ENCODE results near the gene STOM. TPM values are rescaled to one million over a fixed set of nuclear protein-coding genes. Genes with fewer than 3 reads are reported as not detected.

The STOM gene
- polyA plus RNA-seq, 1 of the 3 experiments (the other 2 are of a cell fraction), result 40.5 TPM

- ChIA-PET POLR2A (no interaction called here), CTCF (interaction anchor here (14.0 kb wide), 1 partner anchor 70 kb away, joined by 128 read pairs; no protein-coding TSS in a partner anchor)
- Histone ChIP-seq H3K9ac (no peak overlapping the region), H3K79me2 (ENCODE audit: insufficient read depth) (no peaks in the 10 kb centered on the region), H3K9me3 (no peaks in the 10 kb centered on the region), H3K4me2 (no peak overlapping the region), H3K4me3 (ENCODE audit: low read depth in 2 of 2, low read length in 1 of 2) (no peak overlapping the region), H3K27ac (ENCODE audit: low read depth in 2 of 2, low read length in 1 of 2) (no peak overlapping the region), H3K36me3 (replicated peaks in 1 of 2; ENCODE audit: control insufficient read depth in 1 of 2, insufficient read depth in 2 of 2, low read length in 1 of 2) (no peaks in the 10 kb centered on the region), H4K20me1 (ENCODE audit: insufficient read depth) (no peaks in the 10 kb centered on the region), H3K27me3 (ENCODE audit: insufficient read depth) (no peaks in the 10 kb centered on the region), H3K4me1 (ENCODE audit: control insufficient read depth in 1 of 2, insufficient read depth in 2 of 2, low read depth in 1 of 2, low read length in 1 of 2) (peaks cover 0 to 13% of the 10 kb centered on the region in 2 experiments; a peak in 1 of 4 replicates), H3K9me2 (no peaks in the 10 kb centered on the region), H2AFZ (ENCODE audit: low read depth) (no peak overlapping the region), H3F3A (replicated peaks; ENCODE audit: insufficient read depth) (peaks cover 11% of the 10 kb centered on the region)
- TF ChIP-seq RFX5 (IDR thresholded peaks at IDR 0.05; ENCODE audit: low read length), result no peak
- DNase-seq, result no peak
- 78% methylated on average over 1 of the region's 1 CpG for WGBS (ENCODE audit: low lambda C conversion rate)
Observed at GRCh38 chr9:121390372-121390771, 20.3 kb upstream of the STOM start.

GRCh38 chr9:121388140-121388905 is 18.3 kb upstream of the STOM start:
- H3K79me2 ChIP-seq (ENCODE audit: insufficient read depth), result no peaks in the 10 kb centered on the region
- no peak overlapping the region for H3K9ac ChIP-seq
- no peaks in the 10 kb centered on the region for H4K20me1 ChIP-seq (ENCODE audit: insufficient read depth)
- ChIA-PET CTCF (interaction anchor here (1.2 to 14.0 kb wide), 4 partner anchors 11 to 68 kb away, joined by 3 to 128 read pairs (median 14); no protein-coding TSS in a partner anchor), POLR2A (no interaction called here)
- H3K9me3 ChIP-seq, result no peaks in the 10 kb centered on the region
- no peaks in the 10 kb centered on the region for H3K27me3 ChIP-seq (ENCODE audit: insufficient read depth)
- no peaks in the 10 kb centered on the region for H3K36me3 ChIP-seq (replicated peaks in 1 of 2; ENCODE audit: control insufficient read depth in 1 of 2, insufficient read depth in 2 of 2, low read length in 1 of 2)
- no peak overlapping the region for H3K4me2 ChIP-seq
- 0 out of 2 replicates have a peak overlapping the region, but pooled peaks have one; percentile 23 for H2AFZ ChIP-seq (ENCODE audit: low read depth)
- H3K9me2 ChIP-seq, result no peaks in the 10 kb centered on the region
- peaks cover 6% of the 10 kb centered on the region for H3F3A ChIP-seq (replicated peaks; ENCODE audit: insufficient read depth)
- peak; percentile 22; the same call in 1 of the 2 replicates for TF ChIP-seq NFIC (IDR thresholded peaks at IDR 0.05; ENCODE audit: borderline replicate concordance)
- TF ChIP-seq JUND (IDR thresholded peaks at IDR 0.05), result no peak
- no peak for DNase-seq
- peak overlapping the region in 1 of 2 experiments; percentile 34; a peak in 2 of 4 replicates for H3K27ac ChIP-seq (ENCODE audit: low read depth in 2 of 2, low read length in 1 of 2)
- WGBS (ENCODE audit: low lambda C conversion rate), result 81% methylated on average over 4 of the region's 4 CpGs
- peaks cover 0 to 8% of the 10 kb centered on the region in 2 experiments; a peak in 1 of 4 replicates for H3K4me1 ChIP-seq (ENCODE audit: control insufficient read depth in 1 of 2, insufficient read depth in 2 of 2, low read depth in 1 of 2, low read length in 1 of 2)
- H3K4me3 ChIP-seq (ENCODE audit: low read depth in 2 of 2, low read length in 1 of 2), result no peak overlapping the region

GRCh38 chr9:121386442-121387175 is 16.6 kb upstream of the STOM start:
- H3K4me2 ChIP-seq, result no peak overlapping the region
- no peak overlapping the region for H3K4me3 ChIP-seq (ENCODE audit: low read depth in 2 of 2, low read length in 1 of 2)
- H3K79me2 ChIP-seq (ENCODE audit: insufficient read depth), result no peaks in the 10 kb centered on the region
- POLR2A ChIA-PET, result no interaction called here
- TF ChIP-seq NRF1 (IDR thresholded peaks at IDR 0.05; ENCODE audit: low read depth, low read length), result no peak
- TF ChIP-seq MEF2A (IDR thresholded peaks at IDR 0.05; ENCODE audit: borderline replicate concordance, low read depth), result no peak
- no peak for TF ChIP-seq SMC3 (IDR thresholded peaks at IDR 0.05; ENCODE audit: low read depth, low read length)
- no peaks in the 10 kb centered on the region for H3K36me3 ChIP-seq (replicated peaks in 1 of 2; ENCODE audit: control insufficient read depth in 1 of 2, insufficient read depth in 2 of 2, low read length in 1 of 2)
- H3K9me3 ChIP-seq, result no peaks in the 10 kb centered on the region
- H3F3A ChIP-seq (replicated peaks; ENCODE audit: insufficient read depth), result peaks cover 6% of the 10 kb centered on the region
- H3K4me1 ChIP-seq (ENCODE audit: control insufficient read depth in 1 of 2, insufficient read depth in 2 of 2, low read depth in 1 of 2, low read length in 1 of 2), result peaks cover 0 to 7% of the 10 kb centered on the region in 2 experiments; a peak in 1 of 4 replicates
- no peak for DNase-seq
- no peak overlapping the region for H3K9ac ChIP-seq
- H4K20me1 ChIP-seq (ENCODE audit: insufficient read depth), result no peaks in the 10 kb centered on the region
- H3K9me2 ChIP-seq, result no peaks in the 10 kb centered on the region
- CTCF ChIA-PET, result interaction anchor here (0.8 to 14.0 kb wide), 6 partner anchors 10 to 174 kb away, joined by 3 to 128 read pairs (median 6); no protein-coding TSS in a partner anchor
- H3K27me3 ChIP-seq (ENCODE audit: insufficient read depth), result no peaks in the 10 kb centered on the region
- H3K27ac ChIP-seq (ENCODE audit: low read depth in 2 of 2, low read length in 1 of 2), result no peak overlapping the region
- H2AFZ ChIP-seq (ENCODE audit: low read depth), result no peak overlapping the region
- 82% methylated on average over 2 of the region's 2 CpGs for WGBS (ENCODE audit: low lambda C conversion rate)
